IMR-90 (cell line): ENCODE data around the gene HEXIM1.

Experiments used
- CEBPB ChIP-seq: IDR thresholded peaks from 2 replicates; pipeline ENCODE4 v1.6.1; 2012; ENCODE audit warnings: low read depth, low read length, improper control_type of control experiment
- CTCF ChIP-seq: conservative IDR thresholded peaks from 2 replicates; pipeline ENCODE4 v1.5.1; 2012; ENCODE audit warnings: mild to moderate bottlenecking, low read depth, low read length, improper control_type of control experiment
- MAFK ChIP-seq: IDR thresholded peaks from 2 replicates; pipeline ENCODE4 v1.6.1; 2012; ENCODE audit warnings: low read depth, low read length, improper control_type of control experiment
- POLR2A ChIP-seq: IDR thresholded peaks from 2 replicates; pipeline ENCODE4 v1.6.1; 2012; ENCODE audit warnings: mild to moderate bottlenecking, low read depth, low read length
- RAD21 ChIP-seq: IDR thresholded peaks from 2 replicates; pipeline ENCODE4 v1.6.1; 2012; ENCODE audit warnings: low read length, improper control_type of control experiment

GRCh38 chr17:45172232-45172540, 23.9 kb downstream of the HEXIM1 start:
- TF ChIP-seq CEBPB (no peak), RAD21 (no peak), MAFK (no peak), CTCF (no peak), POLR2A (no peak)
